HG03378 (cell line): Measurements from ENCODE around the gene TBC1D22A.
"Not testable (repeated sequence)": the region's sequence is repeated elsewhere in the genome, so short reads cannot be mapped to it uniquely, and the experiment has no call there.

ENCODE experiments used
- ATAC-seq: cut with Tn5 transposase; IDR thresholded peaks from one replicate; pipeline ENCODE4 v1.9.1; 2021; ENCODE audit warnings: mild to moderate bottlenecking, moderate library complexity; ENCODE audit not compliant: unreplicated experiment

TBC1D22A gene

DNA sequence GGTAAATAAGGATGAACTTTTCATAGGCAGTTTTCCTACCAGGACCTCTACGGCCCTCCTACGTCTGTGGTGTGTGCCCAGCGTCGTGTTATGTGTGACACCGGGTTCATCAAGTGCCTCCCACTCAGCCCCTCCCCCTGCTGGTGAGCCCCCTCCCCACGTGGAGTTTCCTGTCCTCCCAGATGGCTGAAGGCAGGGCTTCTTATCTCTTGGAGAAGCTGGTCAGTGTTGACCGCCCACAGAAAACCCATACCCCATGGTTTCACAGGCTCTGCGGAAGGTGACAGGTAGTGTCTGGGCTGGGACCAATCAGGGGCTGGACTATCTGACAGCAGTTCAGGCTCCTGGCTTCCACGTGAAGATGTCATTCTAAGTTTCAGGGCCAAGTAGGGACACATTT lies 393.5 kb downstream of the TBC1D22A start:
- no peak for ATAC-seq

DNA sequence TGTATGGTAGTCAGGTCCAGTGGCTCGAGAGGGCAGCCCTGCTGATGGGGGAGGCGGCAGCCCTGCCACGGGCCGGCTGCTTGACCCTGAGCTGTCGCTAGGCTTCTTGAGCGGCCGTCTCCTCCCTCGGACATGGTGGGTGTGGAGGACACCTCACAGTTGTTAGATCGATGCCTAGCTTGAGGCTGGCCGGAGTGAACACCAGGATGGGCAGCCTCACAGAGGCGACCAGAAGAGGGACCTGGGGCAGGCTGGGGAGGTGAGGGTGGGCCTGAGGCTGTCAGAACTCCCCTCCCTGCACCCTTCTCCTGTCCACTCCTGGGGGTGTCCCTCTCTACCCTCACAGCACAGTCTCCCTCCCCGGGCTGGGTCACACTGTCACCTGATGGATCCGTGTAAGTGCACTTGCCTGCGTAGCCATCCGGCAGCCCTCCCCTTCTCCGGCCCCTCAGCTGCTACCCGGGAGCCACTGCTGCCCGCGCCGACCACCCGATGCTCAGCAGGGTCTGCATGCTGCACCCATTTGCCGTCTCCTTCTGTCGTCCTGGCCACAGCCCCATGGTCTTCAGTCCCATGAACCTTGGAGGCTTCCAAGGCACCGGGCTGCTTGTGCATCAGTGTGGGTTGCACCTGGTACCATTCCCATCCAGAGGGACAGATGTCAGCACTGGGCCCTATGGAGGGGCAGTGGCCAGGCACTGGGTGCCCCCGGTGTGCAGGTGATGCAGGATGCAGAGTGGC lies 394.1 kb downstream of the TBC1D22A start:
- no peak for ATAC-seq

DNA sequence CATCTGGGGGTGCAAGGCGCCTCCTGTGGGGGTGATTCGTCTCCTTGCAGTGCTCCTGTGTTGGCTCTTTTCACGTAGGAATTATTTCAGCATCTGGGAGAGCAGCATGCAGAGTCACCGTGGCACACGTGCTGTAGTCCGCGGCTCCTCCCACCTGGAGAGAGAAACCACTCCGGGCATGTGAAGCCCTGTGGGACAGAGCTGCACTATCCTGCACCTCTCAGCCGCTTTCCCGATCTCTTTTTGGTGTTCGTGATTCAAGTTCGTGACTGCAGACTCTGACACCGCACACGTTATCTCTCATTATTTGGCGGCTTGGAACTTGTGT lies 394.6 kb downstream of the TBC1D22A start:
- ATAC-seq: no peak

DNA sequence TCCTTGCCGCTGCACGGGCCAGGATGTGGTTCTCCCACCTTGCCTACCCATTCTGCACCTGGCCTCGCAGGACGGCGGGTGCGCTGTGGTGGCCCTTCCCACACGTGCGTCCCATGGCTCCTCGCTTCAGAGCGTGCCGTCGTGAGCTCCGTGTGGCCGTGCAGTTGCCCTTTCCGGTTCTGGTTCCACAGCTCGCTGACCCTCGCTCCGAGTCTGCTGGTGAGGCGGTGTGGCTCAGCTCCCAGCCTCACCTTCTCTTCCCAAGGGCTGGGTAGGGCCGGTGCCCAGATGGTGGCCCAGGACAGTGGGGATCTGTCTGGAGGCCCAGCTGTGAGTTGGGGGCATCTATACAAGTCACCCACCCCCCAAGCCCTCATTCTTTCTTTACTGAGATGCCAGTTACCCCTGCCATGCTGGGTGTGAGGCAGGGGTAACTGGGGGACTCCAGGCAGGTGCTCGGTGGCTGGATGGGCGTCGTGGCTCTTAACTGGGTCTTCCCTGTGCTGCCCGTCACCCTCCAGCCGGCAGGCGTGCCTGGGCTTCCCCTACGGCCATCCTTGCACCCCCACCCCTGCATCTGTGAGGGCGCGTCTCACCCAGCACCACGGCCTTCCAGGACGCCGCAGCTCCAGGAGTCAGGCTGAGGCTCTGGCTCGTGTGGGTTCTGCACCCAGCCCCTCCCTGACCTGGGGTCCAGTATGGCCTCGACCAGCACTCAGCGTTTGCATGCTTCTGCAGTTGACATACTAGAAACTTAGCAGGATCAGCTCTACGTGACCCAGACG lies 395.2 kb downstream of the TBC1D22A start:
- no peak for ATAC-seq

DNA sequence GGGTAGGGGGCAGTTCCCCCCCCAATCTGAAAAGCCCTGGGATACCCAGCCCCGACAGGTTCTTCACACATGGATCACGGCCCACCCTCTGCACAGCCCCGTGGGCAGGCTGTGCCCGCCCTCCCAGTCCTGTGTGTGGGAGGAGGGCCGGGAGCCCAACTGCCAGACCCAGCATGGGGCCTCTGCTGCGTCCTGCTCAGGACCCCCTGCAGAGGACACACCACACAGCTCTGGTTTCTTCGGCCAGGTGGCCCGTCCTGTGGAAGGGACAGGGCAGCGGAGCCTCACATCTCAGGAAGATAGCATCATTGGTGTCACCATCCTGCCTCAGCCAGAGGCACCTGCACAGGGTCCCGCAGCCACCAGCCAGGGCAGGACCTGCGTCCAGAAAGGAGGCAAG lies 396.0 kb downstream of the TBC1D22A start:
- ATAC-seq: no peak

DNA sequence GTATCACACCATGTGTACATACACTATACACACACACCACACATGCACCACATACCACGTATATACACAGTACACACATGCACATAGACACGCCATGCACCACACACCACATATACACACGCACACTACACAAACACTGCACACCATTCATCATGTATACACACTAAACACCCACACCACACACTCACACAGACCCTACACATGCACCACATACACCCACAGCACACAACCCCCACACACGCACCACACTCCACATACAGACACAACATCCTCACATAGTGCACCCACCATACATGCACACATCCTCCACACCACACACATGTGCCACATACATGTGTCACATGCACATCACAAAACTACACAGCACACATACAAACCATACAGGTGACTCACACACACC lies 397.1 kb downstream of the TBC1D22A start:
- no peak for ATAC-seq

DNA sequence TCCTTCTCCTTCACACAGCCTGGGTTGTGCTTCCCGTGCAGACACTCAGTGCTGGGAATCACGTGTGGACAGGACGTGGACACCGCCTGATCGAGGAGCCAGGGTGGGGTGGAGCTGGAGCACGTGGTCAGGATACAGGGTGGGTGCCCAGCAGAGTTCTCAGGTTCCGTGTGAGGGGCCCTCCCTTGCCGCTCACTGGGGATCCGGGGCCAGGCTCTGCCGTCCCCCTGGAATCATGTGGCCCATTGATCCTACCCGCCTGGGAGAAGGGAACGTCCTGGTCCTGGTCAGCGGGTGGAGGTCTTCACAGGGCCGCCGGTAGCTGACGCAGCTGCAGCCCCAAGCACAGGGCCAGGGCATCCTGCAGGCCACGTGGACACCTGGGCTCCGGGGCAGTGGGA lies 397.7 kb downstream of the TBC1D22A start:
- no peak for ATAC-seq

DNA sequence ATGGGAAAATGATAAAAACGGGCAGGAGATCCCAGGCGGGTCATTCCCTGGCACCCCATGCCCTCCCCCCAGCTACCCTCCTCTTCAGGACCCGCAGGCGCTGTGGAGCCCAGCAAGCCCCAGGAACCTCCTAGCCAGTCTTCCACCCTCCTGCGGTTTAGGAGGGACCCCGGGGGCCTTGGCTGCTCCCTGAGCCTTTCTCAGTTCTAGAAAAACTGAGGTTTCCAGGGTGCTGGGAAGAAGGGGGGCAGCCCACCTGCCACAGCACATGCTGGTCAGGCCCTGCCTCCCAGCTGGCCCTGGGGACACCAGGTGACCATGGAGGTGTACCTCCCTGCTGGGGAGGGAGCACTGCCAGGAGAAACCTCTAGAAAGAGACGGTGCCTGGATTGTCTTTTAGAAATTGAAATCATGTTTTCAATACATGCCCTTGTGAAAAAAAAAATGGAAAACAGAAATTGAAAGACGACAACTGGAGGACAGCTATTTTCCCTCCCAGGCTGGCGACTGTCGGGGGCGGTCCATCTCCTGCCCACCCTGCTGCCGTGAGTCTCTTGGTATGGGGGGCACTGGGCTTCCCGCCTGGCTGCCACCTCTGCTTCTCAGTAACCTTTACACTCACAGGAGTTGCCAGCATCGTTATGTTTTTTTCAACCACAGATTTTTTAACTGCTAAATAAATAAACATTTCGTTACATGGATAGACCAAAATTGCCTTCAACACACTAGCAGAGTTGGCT lies 398.5 kb downstream of the TBC1D22A start:
- no peak for ATAC-seq

DNA sequence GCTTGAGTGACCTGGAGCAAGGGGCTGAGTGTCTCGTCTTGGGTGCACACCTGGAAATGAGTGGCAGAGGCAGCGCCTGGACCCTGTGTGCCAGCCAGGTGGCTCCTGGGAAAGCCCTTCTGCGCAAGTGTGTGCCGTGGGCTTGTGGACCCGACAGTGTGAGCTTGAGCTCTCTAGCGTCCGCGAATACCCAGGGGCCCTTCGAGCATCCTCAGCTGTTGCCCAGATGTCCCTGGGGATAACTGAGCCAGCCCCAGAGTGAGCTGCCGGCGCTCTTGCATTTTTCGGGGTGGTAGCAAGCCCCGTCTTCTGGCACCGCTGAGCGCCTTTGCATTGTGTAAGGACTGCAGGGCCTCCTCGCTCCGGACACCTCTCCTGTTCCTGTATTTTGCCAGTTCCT lies 399.2 kb downstream of the TBC1D22A start:
- ATAC-seq: no peak

DNA sequence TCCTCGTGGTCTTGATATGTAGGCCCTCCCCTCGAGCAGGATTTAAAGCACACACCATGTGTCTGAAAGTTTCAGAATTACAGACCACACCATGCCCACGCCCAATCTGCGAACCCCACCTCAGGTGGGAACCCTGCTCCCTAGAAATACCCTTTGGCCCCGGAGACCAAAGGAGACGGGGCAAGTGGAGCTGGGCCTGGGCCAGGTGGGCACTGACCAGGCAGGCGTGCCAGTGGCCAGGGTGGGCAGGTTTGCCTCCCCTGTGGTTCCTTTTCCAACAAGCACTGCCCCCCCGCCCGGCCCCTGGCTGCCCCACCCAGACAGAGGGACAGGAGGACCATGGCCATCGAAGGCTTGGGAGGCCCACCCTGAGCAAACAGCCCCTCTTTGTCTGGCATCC lies 400.4 kb downstream of the TBC1D22A start:
- ATAC-seq: no peak

DNA sequence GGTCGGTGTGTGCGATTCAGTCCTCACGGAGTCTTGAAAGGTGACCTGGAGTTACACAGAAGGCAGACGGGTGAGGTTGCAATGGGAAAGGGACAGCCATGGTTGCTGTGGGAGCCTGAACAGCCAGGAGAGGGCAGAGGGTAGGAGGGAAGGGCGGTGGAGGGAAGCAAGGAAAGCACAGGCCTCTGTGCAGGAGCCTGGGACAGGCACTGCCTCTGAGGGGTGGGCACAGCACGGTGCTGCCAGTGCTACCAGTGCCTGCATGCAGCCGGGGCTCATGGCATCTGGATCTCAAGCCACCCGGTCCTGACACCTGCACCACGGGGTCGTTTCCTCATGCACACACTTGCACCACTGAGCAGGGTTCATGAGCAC lies 401.0 kb downstream of the TBC1D22A start:
- no peak for ATAC-seq

DNA sequence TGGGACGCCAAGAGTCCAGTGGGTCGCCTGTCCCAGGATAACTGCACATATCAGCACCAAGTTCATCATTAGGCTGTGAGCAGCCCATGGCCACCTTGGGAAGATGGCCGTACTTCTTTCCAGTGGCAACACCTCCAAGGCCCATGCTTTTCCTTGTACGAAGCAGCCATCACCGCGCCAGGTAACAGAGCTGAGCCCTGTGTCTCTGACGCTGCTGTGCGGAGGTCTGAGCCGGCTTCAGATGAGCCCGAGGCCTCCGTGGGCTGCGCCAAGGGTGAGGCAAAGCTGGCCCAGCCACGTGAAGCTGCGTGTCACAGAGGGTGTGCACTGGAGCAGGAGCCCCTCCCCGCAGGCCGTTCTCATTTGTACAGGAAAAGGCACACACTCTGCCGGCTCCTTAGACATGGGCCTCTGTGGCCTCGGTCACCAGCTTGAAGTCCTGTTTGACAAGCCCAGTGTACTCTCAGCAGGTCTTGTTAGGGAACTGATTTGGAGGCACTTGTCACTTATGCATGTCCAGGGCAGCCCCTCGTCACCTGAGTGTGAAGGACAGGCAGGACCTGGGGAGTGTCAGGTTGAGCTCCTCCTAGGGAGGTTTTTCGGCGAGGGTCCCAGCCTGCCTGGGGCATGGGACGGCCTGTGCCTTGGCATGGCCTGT lies 401.5 kb downstream of the TBC1D22A start:
- no peak for ATAC-seq

DNA sequence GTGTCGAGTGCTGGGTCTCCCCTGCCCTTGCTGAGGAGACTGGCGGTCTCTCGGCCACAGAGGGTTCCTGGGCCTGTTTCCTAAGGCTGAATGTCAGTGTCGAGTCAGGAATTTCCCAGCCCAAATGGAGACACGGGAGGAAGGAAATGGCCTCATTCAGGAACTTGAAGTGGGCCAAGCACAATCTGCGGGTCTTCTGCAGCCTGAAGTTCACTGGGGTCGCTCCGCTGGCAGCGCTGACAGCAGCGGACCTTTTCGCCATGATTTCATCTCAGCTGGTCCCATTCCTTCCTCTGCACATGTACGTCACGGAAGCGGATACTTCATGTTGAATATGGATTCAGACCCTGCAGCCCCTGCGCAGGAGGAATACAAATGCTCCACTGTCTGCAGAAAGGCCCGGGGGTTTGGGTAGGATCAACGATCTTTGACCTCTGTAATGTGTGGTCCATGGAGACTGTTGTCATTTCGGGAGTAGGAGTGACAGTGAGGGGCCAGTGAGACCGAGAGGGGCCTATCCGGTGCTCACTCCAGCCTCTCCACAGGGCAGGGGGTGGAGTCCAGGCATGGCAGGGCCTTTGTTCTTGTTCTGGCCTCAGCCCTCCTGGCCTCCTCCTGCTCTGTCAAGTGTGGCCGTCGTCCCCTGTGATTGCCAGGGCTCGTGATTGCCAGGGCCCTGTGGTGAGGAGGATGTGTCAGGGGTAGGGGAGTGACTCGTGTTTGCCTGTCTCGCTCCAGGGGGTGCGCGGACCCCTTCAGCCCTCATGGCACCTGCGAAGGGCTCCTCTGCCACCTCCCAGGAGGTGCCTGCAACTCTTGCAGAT lies 402.3 kb downstream of the TBC1D22A start:
- ATAC-seq: no peak

DNA sequence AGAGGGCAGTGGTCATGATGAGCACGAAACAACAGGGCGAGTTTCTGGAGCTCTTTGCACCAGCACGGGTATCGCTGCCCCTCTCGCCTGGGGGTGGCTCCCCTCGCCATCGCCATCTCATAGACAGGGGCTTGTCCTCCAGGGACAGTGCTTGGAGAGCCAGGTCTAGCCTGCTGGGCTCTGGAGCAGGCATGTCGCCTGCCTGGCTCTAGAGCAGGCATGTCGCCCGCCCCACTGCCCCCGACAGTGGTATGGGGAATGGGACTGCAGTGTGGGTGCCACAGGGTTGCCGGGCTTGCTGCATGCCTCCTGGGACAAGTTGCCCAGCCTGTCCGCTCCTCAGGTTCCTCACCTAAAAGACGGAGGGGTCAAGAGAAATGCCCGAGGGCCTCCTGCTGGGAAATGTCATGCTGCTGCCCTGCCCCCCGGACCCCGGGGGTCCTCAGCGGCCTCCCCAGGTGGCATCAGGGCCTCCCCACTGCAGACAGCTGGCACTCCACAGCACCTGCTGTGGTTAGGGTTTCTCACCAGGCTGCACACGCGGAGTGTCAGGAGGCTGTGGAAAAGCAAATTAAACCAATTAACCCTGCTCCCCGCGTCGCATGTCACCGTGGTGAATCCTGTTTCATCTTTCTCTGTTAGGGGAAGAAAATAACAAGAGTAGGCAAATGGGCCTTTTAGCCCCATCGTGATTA lies 403.0 kb downstream of the TBC1D22A start:
- ATAC-seq: no peak

DNA sequence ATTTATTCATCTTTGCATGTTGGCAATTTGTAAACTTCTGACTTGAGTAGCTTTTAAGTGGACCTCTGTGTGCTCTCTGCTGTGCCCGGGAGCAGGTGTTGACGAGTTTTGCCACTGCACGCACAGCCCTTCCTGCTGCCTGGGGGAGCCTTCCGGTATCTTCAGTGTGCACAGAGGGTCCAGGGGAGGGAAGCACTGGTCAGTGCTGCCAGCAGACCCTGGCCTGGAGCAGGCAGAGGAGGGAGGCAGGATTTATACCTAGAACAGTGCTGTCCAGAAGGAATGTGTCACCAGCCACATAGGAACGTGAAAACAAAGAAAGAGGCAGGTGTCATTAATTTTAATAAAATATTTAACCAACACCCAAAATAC lies 403.6 kb downstream of the TBC1D22A start:
- ATAC-seq: no peak

DNA sequence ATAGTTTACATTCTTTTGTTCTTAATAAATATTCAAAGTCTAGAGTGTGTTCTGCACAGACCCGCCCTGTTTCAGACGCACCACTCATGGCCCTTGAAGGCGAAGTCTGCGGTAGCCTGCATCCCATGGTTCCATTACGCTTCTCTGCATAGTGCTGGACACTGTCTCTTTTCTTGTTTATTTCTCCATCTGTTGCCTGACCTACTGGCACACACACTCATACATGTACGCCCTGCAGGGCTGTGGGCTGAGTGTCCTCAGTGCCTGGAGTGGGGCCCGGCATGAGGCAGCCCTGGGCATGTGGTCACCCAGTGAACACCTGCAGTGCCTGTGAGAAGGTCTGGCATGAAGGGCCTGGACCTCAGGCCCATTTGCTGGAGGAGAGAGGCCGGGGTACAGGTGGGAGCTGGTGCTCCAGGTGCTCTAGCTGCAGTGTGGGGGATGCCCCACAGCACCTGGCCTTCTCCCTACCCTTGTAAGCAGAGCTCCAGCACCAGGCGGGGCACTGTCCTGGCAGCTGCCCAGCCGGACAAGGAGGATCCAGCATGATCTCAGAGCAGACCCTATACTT lies 404.1 kb downstream of the TBC1D22A start:
- ATAC-seq: no peak

DNA sequence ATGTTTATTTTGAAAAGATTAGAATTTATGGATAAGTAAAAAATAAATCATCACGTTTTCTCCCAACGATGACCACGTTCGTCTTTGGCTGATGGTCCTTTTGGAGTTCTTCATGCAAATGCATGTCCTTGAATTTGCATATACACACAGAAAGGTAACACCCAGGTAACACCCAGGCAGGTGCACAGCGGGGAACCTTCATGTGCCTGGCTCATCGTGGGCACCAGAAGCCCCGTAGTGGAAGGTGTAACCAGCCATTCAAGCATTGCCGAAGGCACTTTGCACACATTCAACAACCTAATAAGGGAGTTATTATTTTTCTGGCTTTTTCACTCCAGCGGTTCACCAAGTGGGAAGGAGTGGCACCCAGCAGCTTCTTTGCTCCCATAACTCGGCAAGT lies 404.6 kb downstream of the TBC1D22A start:
- ATAC-seq: no peak

DNA sequence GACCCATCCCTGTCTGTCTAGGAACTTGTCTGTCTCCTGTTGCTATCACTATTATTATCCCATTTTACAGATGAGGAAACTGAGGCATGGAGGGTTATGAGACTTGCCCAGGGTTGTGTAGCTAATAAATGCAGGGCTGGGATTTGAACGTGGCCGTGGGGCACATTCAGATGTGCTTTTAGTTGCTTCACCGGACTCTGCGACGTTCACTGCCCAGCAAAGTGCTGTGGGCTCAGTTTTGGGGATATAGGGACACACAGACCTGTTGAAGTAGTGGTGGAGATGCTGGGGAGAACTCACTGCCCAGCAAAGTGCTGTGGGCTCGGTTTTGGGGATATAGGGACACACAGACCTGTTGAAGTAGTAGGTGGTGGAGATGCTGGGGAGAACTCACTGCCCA lies 405.5 kb downstream of the TBC1D22A start:
- not testable (repeated sequence) for ATAC-seq

DNA sequence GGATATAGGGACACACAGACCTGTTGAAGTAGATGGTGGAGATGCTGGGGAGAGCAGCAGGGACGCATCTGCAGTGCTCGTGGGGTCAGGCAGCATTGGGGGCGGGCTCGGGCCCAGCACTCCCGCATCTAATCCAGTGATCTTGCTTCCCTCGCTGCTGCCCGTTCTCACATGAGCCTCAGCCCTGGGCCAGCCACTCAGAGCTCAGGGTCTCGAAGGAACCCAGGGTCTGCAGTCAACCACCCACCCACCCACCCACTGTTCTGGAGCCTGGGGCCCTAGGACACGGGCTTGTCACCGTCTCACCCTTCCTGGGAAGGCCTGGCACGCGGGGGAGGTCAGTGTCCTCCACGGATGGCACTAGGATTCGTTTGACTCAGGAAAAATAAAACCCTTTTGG lies 406.0 kb downstream of the TBC1D22A start:
- ATAC-seq: no peak
